AG08396 (cell line): ENCODE measurements around the gene PDE3A.

Source experiments
- DNase-seq: peaks from one replicate; pipeline ENCODE4 v3.0.0; 2012; ENCODE audit warnings: low spot score, mixed read lengths

Gene PDE3A

GRCh38 chr12:20424841-20425240, 56.5 kb downstream of the PDE3A start:
- no peak for DNase-seq

DNA sequence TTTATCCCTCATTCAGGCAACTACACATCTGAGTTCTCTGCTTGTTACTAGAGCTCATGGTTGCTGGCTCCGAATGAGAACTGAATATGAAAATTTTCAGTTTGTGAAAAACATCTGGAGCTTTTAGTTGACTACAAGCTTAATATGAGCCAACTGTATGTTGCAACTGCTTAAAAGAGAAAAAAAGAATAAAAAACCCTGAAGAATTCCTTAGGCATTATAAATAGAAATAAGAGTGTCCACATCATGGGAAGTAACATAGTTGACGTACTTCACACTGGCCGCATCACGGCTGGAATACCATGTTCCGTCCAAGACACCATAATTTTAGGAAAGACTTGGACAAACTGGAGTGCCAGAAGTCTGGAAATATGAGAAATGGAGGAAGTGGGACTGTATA, 57.9 kb downstream of the PDE3A start:
- no peak for DNase-seq

- DNase-seq = no peak
Observed at GRCh38 chr12:20426957-20427356, 58.6 kb downstream of the PDE3A start.

DNA sequence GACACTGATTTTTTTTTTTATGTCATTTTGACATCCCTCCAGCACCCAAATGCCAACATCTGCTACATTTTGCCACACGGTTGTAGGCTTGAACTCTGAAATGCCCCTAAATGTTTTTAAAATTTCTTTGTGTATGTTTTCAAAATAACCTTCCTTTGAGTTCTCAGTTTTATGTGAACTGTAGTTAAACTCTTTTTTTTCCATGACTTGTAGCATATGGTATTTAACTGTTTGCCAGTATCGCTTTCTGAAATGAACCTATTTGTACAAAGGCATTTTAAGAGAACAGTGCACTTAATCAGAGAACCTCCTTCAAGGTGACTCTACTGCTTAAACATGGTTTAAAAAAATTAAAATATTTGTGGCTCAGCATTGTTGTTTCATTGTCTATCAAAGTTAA, 61.5 kb downstream of the PDE3A start:
- DNase-seq = no peak

DNA sequence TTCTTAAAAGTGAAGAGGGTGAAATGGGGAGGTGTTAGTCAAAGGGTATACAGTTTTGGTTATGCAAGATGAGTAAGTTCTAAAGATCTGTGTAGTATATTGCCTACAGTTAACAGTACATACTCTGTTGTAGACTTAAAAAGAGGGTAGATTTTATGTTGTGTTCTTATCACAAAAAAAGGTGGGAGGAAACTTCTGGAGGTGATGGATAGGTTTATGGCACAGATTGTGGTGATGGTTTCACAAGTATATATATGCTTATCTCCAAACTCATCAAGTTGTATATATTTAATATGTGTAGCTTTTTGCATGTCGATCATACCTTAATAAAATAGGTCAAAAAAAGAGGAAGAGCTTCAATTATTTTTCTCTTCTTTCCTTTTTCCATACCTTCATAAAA, 64.0 kb downstream of the PDE3A start:
- DNase-seq = no peak

DNA sequence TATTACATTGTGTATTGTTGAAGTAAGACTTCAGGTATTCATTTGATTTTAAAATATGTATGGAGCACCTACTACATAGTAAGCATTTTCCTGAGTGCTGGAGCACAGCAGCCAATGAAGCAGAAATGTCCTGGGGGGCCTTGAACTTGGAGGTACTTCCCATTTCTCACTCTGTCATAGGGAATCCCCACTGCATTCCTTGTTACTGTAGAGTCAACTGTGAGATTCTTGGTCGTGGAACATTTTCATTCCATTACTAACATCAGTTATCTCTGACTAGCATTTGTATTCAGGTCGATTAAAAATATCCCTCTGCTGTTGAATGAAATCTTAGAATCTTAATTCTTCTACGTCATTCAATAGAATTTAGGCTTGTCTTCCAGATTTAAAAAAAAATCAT, 66.7 kb downstream of the PDE3A start:
- no peak for DNase-seq

- no peak for DNase-seq
Observed at GRCh38 chr12:20436316-20436715, 68.0 kb downstream of the PDE3A start.

- DNase-seq = no peak
Observed at GRCh38 chr12:20438299-20438779, 70.0 kb downstream of the PDE3A start.

GRCh38 chr12:20439626-20440025, 71.3 kb downstream of the PDE3A start:
- DNase-seq = no peak

GRCh38 chr12:20440408-20440807, 72.1 kb downstream of the PDE3A start:
- no peak for DNase-seq

DNA sequence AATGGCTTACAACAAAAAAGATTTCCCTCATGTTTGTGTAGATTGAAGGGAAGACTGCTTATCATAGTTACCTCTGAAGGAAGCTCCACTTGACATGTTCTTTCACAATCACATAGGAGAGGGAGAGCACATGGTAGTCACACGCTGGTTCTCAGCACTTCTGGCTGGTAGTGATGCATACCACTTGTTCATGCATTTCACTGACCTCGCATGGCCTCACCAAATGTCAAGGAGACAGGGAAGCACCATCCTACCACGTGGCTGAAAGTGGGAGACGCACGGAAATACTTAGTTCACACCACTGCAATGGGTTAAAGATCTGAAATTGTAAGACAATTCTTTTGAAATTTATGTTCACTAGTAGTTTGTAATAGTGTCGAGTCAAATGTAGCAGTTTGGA, 74.0 kb downstream of the PDE3A start:
- DNase-seq = no peak

DNA sequence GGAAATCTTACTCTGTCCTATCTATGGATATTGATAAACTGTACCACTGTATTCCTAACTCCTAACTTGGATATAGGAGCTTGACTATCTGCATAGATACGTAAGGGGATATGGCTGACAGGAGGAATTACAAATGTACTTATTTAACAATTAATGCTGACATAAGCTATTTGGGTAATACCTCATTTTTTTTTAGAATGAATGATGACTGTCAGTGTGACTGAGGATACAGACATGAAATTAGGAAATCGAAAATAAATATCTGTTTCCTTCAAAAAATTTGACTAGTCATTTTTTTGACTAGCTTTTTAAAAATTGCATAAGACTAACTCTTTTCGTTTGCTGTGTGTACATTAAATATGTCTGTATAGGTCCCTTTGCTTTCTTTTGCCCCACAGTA, 74.9 kb downstream of the PDE3A start:
- no peak for DNase-seq

DNA sequence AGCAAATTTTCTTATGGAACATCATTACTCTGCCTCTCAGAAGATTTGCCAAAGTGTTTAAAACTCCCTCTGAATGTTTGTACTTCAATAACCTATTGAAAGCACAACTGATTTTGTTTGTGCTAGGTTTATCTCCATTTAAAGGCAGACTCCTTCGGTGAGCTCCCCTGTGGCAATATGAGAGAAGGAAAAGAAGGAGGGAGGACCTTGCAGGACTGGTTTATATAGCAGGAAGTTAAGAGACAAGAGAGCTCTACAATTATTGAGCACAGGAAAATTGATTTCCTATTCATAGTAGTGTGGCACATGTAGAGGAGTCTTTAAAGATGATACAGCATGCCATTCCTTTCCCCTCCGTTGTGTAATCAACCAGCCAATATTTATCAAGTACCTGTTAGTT, 75.5 kb downstream of the PDE3A start:
- DNase-seq = no peak

GRCh38 chr12:20444595-20445170, 76.3 kb downstream of the PDE3A start:
- DNase-seq = no peak

- DNase-seq = no peak
Observed at GRCh38 chr12:20445687-20446086, 77.3 kb downstream of the PDE3A start.

DNA sequence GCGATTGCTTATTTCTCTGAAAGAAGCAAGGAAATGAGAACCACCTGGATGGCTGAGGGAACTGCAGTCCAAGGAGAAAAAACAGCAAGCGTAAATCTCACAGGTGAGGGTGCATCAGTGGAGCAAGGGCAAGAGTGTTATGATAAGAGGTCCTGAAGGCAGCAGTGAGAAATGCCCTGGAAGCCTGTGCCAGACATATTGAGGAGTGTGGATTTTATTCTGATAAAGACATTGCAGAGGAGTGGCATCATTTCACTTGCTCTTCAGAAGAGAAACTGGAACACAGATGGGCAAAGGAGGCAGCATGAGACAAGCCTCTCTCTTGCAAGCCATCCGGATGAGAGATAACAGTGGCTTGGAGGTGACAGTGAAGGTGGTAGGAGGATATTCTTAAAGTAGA, 78.5 kb downstream of the PDE3A start:
- DNase-seq = no peak

DNA sequence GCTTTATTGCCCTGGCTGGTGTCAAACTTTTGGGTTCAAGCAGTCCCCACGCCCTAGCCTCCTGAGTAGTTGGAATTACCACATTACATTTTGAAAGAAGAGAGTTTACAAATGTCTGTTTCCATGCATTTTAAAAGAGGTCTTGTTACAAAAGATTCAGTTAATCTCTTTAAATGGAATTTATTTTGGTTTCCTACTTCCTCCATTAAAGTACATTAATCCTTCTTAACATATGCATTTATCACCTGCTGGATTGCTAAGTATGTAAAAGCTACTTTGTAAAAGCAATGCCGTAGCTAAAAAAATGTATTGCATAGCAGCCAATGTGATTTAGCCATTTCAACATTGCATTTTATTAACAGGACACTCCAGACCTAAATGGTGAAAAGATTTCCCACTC, 80.4 kb downstream of the PDE3A start:
- no peak for DNase-seq

- DNase-seq = no peak
Observed at GRCh38 chr12:20450591-20451180, 82.3 kb downstream of the PDE3A start.

DNA sequence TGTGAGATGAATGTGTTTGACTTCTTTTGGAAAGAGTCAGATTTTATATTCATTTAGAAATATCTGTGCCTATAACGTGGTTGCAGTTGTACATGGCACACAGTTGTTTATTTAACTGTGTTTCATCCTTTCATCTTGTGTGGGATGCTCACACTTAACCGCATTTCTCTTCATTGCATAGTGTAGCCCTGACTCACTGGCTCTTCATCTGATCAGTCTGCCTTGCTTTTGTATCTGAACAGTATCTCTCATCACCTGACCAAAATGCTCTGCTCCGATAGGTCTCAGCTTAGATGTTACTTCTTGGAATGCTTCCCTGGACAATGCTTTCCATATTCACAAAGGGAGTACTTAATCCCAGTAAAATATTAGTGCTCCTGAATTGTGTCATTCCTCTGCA, 83.4 kb downstream of the PDE3A start:
- DNase-seq = no peak

DNA sequence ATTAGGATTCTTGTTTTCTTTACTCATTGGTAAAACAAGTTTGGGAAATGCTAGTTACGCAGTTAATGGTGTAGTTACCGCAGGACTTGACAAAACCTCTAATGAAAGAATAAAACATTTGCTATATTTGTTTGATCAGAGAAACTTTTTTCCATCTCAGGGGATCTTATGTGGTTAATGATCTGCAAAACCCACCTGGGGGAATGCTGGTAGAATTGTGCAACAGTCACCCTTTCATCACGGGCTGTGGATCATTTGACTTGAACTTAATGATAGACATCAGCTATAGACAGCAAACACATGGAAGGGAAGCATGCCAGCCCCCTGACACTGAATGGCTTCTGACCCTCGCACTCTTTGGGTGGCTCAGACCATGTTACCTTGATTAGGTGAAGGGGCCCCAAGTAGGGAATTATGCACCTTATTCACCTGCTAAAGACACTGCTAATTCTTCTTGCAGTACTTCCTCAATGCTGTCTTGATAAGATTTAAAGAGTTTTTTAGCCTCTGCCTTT, 84.2 kb downstream of the PDE3A start:
- no peak for DNase-seq

GRCh38 chr12:20453756-20454310, 85.5 kb downstream of the PDE3A start:
- DNase-seq = no peak

- DNase-seq = no peak
Observed at GRCh38 chr12:20455001-20455706, 86.8 kb downstream of the PDE3A start.

GRCh38 chr12:20457582-20457981, 89.2 kb downstream of the PDE3A start:
- DNase-seq = no peak
